GM23338 (cell line): ENCODE results near the gene TRNP1. TPM values are rescaled to one million over a fixed set of nuclear protein-coding genes. Genes with fewer than 3 reads are reported as not detected.

Source experiments
- ATAC-seq: fragments of 200-7000 bp; cut with Tn5 transposase; 3 replicates; pipeline ENCODE4 v1.9.1; 2020
- DNase-seq: peaks from one replicate; pipeline ENCODE4 v3.0.0-alpha.2; 2015; ENCODE audit warnings: low spot score
- H2AFZ ChIP-seq: fragments of 200-600 bp; sonication (generic); 2 replicates; pipeline ENCODE4 v1.8.0; 2016; ENCODE audit warnings: antibody characterized with exemption, mild to moderate bottlenecking, moderate library complexity
- H3F3A ChIP-seq: fragments of 200-600 bp; sonication (generic); replicated peaks from 2 replicates; pipeline ENCODE4 v1.8.0; 2017; ENCODE audit warnings: antibody characterized with exemption, mixed run types, low read depth
- H3K27ac ChIP-seq: fragments of 200-600 bp; sonication (generic); 2 replicates; pipeline ENCODE4 v1.6.1; 2016; ENCODE audit warnings: low read depth
- H3K27me3 ChIP-seq: fragments of 200-600 bp; sonication (generic); 2 replicates; pipeline ENCODE4 v1.8.0; 2016; ENCODE audit warnings: mild to moderate bottlenecking, mixed run types, moderate library complexity; ENCODE audit not compliant: insufficient read depth
- H3K36me3 ChIP-seq: fragments of 200-600 bp; sonication (generic); 2 replicates; pipeline ENCODE4 v1.8.0; 2016; ENCODE audit warnings: mild to moderate bottlenecking; ENCODE audit not compliant: insufficient read depth
- H3K4me1 ChIP-seq: fragments of 200-600 bp; sonication (generic); 2 replicates; pipeline ENCODE4 v1.8.0; 2016; ENCODE audit warnings: mild to moderate bottlenecking, moderate library complexity; ENCODE audit not compliant: insufficient read depth
- H3K4me2 ChIP-seq: fragments of 200-600 bp; sonication (generic); 2 replicates; pipeline ENCODE4 v1.7.1; 2017; ENCODE audit warnings: mixed run types
- H3K4me3 ChIP-seq: fragments of 200-600 bp; sonication (generic); 2 replicates; pipeline ENCODE4 v1.6.1; 2016; ENCODE audit warnings: mixed run types
- H3K79me2 ChIP-seq: fragments of 200-600 bp; sonication (generic); replicated peaks from 2 replicates; pipeline ENCODE4 v1.8.0; 2017; ENCODE audit warnings: mild to moderate bottlenecking; ENCODE audit not compliant: insufficient read depth
- H3K9me2 ChIP-seq: fragments of 200-600 bp; sonication (generic); 2 replicates; pipeline ENCODE4 v1.8.0; 2017; ENCODE audit not compliant: insufficient read depth
- H4K20me1 ChIP-seq: fragments of 200-600 bp; sonication (generic); replicated peaks from 2 replicates; pipeline ENCODE4 v1.8.0; 2017; ENCODE audit warnings: mild to moderate bottlenecking; ENCODE audit not compliant: insufficient read depth
- H3K27ac Mint-ChIP-seq: 2 replicates; pipeline ENCODE4 v1.8.0; 2020; ENCODE audit warnings: inconsistent platforms, mild to moderate bottlenecking, moderate library complexity, mixed read lengths
- H3K27me3 Mint-ChIP-seq: 3 replicates; pipeline ENCODE4 v1.8.0; 2022; ENCODE audit warnings: low read depth, mild to moderate bottlenecking, moderate library complexity, mixed read lengths, inconsistent platforms; ENCODE audit not compliant: insufficient read depth, poor library complexity
- H3K36me3 Mint-ChIP-seq: 3 replicates; pipeline ENCODE4 v1.8.0; 2021; ENCODE audit warnings: low read depth, mild to moderate bottlenecking, inconsistent platforms, moderate library complexity, mixed read lengths
- H3K4me1 Mint-ChIP-seq: 3 replicates; pipeline ENCODE4 v1.8.0; 2020; ENCODE audit warnings: mild to moderate bottlenecking, inconsistent platforms, mixed read lengths
- H3K4me3 Mint-ChIP-seq: 3 replicates; pipeline ENCODE4 v1.8.0; 2021; ENCODE audit warnings: moderate library complexity, mild to moderate bottlenecking, inconsistent platforms, mixed read lengths
- H3K9me3 Mint-ChIP-seq: 3 replicates; pipeline ENCODE4 v1.8.0; 2020; ENCODE audit warnings: moderate library complexity, mild to moderate bottlenecking, inconsistent platforms, mixed read lengths
- CREB1 ChIP-seq: fragments of 250-450 bp; sonication (Bioruptor Pico); IDR thresholded peaks from 2 replicates; pipeline ENCODE4 v1.5.0; 2020; ENCODE audit warnings: low read depth, mild to moderate bottlenecking, moderate library complexity
- EZH2 ChIP-seq: fragments of 200-600 bp; sonication (generic); IDR thresholded peaks from one replicate; pipeline ENCODE4 v1.8.0; 2017; ENCODE audit warnings: antibody characterized with exemption, mild to moderate bottlenecking, low read depth; ENCODE audit not compliant: unreplicated experiment
- EZH2phosphoT487 ChIP-seq: fragments of 200-600 bp; sonication (generic); IDR thresholded peaks from one replicate; pipeline ENCODE4 v1.8.1; 2018; ENCODE audit warnings: antibody characterized with exemption; ENCODE audit not compliant: unreplicated experiment
- JUNB ChIP-seq: IDR thresholded peaks from one replicate; pipeline ENCODE4 v1.6.1; 2016; ENCODE audit warnings: antibody characterized with exemption; ENCODE audit not compliant: unreplicated experiment
- NANOG ChIP-seq: IDR thresholded peaks from 2 replicates; pipeline ENCODE4 v1.6.1; 2016; ENCODE audit warnings: antibody characterized with exemption, borderline replicate concordance
- POLR2AphosphoS5 ChIP-seq: IDR thresholded peaks from 2 replicates; pipeline ENCODE4 v1.6.1; 2016; ENCODE audit warnings: antibody characterized with exemption, low read depth
- STAT1 ChIP-seq: IDR thresholded peaks from one replicate; pipeline ENCODE4 v1.6.1; 2016; ENCODE audit warnings: antibody characterized with exemption; ENCODE audit not compliant: unreplicated experiment
- ZNF114 ChIP-seq: fragments of 250-450 bp; sonication (Bioruptor Pico); IDR thresholded peaks from 2 replicates; pipeline ENCODE4 v1.5.0; 2020; ENCODE audit warnings: mild to moderate bottlenecking, moderate library complexity
- ZNF331 ChIP-seq: fragments of 250-450 bp; sonication (Bioruptor Pico); IDR thresholded peaks from 2 replicates; pipeline ENCODE4 v1.5.0; 2020; ENCODE audit warnings: low read depth, mild to moderate bottlenecking, moderate library complexity
- polyA plus RNA-seq: library from polyadenylated mRNA; unstranded; fragments of >200 nt; fragmentation: Nextera tagmentation; extraction: Ambion mirVana; gene quantifications from 2 replicates; pipeline ENCODE4 v1.2.1, GENCODE V29; 2016
- total RNA-seq: library from RNA; depleted of rRNA; stranded (reverse); fragments of >200 nt; shearing (Covaris generic); gene quantifications from 2 replicates; pipeline ENCODE4 v1.2.3, GENCODE V29; 2014
- TF ChIP-seq, protein P1 (sequence below), 2 experiments: fragments of 200-600 bp in 1 of 2; sonication (generic) in 1 of 2; conservative IDR thresholded peaks; 2 replicates each; pipeline versions ENCODE4 v1.5.1 to v1.6.1; 2016 to 2017; ENCODE audit warnings: antibody characterized with exemption in 2 of 2, low read depth in 2 of 2, mild to moderate bottlenecking in 2 of 2, moderate library complexity in 1 of 2
- TF ChIP-seq, protein P2 (sequence below): IDR thresholded peaks from 2 replicates; pipeline ENCODE4 v1.6.1; 2016; ENCODE audit warnings: antibody characterized with exemption
- TF ChIP-seq, protein P3 (sequence below): IDR thresholded peaks from one replicate; pipeline ENCODE4 v1.6.1; 2018; ENCODE audit warnings: antibody characterized with exemption; ENCODE audit not compliant: unreplicated experiment

TRNP1 gene
- total and polyA plus RNA-seq, 2 experiments from 2014 or later, result 21.2 to 54.3 TPM

DNA sequence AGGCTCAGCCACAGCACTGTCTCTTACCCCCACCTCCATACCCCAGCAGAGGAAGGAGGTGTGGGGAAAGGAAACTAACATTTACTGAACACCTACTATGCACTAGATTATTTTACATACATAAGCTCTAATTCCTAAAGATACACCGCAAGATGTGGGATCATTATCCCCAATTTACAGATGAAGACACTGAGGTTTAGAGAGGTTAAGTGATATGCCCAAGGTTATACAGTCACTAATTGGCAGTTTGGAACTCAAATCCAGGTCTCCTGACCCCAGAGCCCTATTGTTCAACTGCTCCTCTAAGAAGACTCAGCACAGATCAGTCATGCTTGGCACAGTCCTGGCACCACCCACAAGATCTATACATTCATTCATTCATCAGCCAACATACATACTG, 22.9 kb downstream of the TRNP1 start (continued):
- TF ChIP-seq, protein P1, sequence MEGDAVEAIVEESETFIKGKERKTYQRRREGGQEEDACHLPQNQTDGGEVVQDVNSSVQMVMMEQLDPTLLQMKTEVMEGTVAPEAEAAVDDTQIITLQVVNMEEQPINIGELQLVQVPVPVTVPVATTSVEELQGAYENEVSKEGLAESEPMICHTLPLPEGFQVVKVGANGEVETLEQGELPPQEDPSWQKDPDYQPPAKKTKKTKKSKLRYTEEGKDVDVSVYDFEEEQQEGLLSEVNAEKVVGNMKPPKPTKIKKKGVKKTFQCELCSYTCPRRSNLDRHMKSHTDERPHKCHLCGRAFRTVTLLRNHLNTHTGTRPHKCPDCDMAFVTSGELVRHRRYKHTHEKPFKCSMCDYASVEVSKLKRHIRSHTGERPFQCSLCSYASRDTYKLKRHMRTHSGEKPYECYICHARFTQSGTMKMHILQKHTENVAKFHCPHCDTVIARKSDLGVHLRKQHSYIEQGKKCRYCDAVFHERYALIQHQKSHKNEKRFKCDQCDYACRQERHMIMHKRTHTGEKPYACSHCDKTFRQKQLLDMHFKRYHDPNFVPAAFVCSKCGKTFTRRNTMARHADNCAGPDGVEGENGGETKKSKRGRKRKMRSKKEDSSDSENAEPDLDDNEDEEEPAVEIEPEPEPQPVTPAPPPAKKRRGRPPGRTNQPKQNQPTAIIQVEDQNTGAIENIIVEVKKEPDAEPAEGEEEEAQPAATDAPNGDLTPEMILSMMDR (conservative IDR thresholded peaks at IDR 0.05; ENCODE audit: low read depth in 2 of 2), result no peak
- TF ChIP-seq ZNF331, result no peak

DNA sequence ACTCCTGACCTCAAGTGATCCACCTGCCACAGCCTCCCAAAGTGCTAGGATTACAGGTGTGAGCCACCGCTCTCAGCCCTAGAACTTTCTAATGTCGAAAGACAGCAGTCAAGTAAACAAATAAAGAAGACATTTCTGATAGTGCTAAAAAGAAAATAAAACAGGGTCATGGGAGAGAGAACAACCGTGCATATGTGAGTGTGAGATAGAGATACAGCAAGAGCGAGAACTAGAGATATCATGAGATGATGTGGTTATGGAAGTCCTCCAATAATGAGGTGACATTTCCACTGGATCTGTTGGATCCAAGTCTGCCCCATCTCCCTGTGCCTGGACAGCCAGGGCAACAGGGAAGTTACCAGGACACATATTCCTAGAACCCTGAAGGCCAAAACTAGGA, 23.7 kb downstream of the TRNP1 start:
- H3K36me3 Mint-ChIP-seq, result no peaks in the 10 kb centered on the region
- H3K4me1 Mint-ChIP-seq, result peaks cover 14% of the 10 kb centered on the region
- Histone ChIP-seq H3K27me3 (no peaks in the 10 kb centered on the region), H3K4me3 (no peak overlapping the region), H3K4me1 (peaks cover 17% of the 10 kb centered on the region; the same call in 1 of the 2 replicates), H3K79me2 (peaks cover 3% of the 10 kb centered on the region), H3K4me2 (no peak overlapping the region), H3F3A (peaks cover 8% of the 10 kb centered on the region; the same call in 1 of the 2 replicates), H3K36me3 (no peaks in the 10 kb centered on the region), H3K9me2 (no peaks in the 10 kb centered on the region), H3K27ac (no peak overlapping the region), H4K20me1 (peaks cover under 1% of the 10 kb centered on the region; the same call in 1 of the 2 replicates), H2AFZ (no peak overlapping the region)
- H3K4me3 Mint-ChIP-seq, result no peak overlapping the region
- no peaks in the 10 kb centered on the region for H3K9me3 Mint-ChIP-seq
- H3K27ac Mint-ChIP-seq, result no peak overlapping the region
- DNase-seq, result no peak
- H3K27me3 Mint-ChIP-seq, result peaks cover 10% of the 10 kb centered on the region
- ATAC-seq, result no peak
- TF ChIP-seq CREB1 (CRISPR knock-in tag), result no peak
- TF ChIP-seq, protein P2, sequence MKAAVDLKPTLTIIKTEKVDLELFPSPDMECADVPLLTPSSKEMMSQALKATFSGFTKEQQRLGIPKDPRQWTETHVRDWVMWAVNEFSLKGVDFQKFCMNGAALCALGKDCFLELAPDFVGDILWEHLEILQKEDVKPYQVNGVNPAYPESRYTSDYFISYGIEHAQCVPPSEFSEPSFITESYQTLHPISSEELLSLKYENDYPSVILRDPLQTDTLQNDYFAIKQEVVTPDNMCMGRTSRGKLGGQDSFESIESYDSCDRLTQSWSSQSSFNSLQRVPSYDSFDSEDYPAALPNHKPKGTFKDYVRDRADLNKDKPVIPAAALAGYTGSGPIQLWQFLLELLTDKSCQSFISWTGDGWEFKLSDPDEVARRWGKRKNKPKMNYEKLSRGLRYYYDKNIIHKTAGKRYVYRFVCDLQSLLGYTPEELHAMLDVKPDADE, result no peak
- TF ChIP-seq POLR2AphosphoS5, result no peak
- no peak for TF ChIP-seq ZNF114
- TF ChIP-seq NANOG, result no peak
- TF ChIP-seq ZNF331, result no peak
- TF ChIP-seq STAT1, result no peak
- no peak for TF ChIP-seq EZH2phosphoT487
- TF ChIP-seq, protein P3, sequence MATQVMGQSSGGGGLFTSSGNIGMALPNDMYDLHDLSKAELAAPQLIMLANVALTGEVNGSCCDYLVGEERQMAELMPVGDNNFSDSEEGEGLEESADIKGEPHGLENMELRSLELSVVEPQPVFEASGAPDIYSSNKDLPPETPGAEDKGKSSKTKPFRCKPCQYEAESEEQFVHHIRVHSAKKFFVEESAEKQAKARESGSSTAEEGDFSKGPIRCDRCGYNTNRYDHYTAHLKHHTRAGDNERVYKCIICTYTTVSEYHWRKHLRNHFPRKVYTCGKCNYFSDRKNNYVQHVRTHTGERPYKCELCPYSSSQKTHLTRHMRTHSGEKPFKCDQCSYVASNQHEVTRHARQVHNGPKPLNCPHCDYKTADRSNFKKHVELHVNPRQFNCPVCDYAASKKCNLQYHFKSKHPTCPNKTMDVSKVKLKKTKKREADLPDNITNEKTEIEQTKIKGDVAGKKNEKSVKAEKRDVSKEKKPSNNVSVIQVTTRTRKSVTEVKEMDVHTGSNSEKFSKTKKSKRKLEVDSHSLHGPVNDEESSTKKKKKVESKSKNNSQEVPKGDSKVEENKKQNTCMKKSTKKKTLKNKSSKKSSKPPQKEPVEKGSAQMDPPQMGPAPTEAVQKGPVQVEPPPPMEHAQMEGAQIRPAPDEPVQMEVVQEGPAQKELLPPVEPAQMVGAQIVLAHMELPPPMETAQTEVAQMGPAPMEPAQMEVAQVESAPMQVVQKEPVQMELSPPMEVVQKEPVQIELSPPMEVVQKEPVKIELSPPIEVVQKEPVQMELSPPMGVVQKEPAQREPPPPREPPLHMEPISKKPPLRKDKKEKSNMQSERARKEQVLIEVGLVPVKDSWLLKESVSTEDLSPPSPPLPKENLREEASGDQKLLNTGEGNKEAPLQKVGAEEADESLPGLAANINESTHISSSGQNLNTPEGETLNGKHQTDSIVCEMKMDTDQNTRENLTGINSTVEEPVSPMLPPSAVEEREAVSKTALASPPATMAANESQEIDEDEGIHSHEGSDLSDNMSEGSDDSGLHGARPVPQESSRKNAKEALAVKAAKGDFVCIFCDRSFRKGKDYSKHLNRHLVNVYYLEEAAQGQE, result no peak
- TF ChIP-seq, protein P1 (conservative IDR thresholded peaks at IDR 0.05; ENCODE audit: low read depth in 2 of 2), result no peak
- TF ChIP-seq EZH2, result no peak
- TF ChIP-seq JUNB, result no peak
